Stimulated activated CD4-positive, alpha-beta T cell treated with anti-CD3 and anti-CD28 coated beads, Interleukin-4, amount 100 ng/mL, for 24 hours (primary cell): ENCODE data around the gene ARHGEF19.
A peak's percentile ranks its signal among the peaks of the same experiment; 100 is the strongest.
"Not testable (repeated sequence)": the region's sequence is repeated elsewhere in the genome, so short reads cannot be mapped to it uniquely, and the experiment has no call there.

Experiments
- DNase-seq: peaks from one replicate; pipeline ENCODE4 v3.0.0-alpha.2; 2020

ARHGEF19 gene

GRCh38 chr1:16218674-16219071 lies 6.2 kb upstream of the ARHGEF19 start:
- no peak for DNase-seq

DNA sequence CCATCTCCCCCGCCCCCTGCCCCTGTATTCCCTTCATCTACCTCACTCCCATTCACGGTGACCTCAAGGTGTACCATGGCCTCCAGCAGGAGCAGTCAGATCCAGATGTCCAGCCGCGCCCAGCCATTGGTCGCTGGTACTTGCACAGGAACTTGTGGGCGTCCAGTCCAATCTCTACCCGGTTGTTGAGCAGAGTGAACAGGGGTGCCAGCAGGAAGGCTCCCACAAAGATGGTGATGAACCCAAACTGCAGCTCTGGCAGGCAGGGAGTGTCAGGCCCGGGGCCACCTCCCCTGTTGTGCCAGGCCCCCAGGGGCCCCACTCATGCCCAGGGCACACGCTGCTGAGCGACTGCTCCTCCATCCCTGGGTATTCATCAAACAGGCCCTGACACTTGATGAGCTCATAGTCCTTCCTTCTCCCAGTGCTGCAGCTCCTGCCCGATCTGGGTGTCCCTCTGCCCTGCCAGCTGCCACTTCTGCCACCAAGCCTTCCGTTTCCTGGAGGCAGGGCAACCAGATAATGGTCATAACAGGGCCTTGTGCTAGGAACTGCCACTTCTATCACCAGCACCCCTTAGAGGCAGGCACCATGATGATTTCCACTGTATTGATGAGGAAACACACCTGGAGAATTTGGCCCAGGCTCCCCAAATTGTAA lies 5.7 kb upstream of the ARHGEF19 start:
- DNase-seq: no peak

DNA sequence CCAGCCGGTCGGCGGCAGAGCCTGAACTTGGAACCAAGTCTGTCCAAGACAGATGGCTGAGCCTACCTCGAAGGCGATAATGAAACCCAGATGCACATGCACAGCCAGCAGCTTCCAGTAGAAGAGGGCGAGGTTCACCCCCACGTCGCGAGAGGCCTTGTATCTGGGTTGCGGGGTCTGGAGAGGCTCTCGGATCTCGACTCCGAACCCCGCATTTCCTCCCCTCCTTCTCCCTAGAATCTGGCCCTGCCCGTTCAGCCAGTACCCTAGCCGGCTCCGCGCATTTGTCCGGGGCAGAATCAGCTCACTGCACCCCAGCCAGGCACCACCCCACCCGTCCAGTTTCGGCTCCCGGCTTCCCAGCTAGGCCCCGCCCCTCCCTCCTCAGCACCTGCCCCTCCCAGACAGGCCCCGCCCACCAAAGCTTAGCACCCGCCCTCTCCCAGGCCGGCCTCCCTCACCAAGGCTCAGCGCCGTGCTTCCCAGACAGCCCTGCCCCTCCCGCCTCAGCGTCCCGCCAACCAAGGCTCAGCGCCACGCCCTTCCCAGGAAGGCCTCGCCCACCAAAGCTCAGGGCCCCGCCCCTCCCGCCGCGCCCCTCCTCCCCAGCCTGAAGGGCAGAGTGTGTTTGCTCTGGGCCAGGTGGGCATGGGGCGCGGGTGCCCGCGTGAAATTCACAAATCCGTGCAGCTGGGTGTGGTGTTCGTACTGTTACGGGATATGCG lies 4.8 kb upstream of the ARHGEF19 start:
- peak; percentile 93 for DNase-seq

DNA sequence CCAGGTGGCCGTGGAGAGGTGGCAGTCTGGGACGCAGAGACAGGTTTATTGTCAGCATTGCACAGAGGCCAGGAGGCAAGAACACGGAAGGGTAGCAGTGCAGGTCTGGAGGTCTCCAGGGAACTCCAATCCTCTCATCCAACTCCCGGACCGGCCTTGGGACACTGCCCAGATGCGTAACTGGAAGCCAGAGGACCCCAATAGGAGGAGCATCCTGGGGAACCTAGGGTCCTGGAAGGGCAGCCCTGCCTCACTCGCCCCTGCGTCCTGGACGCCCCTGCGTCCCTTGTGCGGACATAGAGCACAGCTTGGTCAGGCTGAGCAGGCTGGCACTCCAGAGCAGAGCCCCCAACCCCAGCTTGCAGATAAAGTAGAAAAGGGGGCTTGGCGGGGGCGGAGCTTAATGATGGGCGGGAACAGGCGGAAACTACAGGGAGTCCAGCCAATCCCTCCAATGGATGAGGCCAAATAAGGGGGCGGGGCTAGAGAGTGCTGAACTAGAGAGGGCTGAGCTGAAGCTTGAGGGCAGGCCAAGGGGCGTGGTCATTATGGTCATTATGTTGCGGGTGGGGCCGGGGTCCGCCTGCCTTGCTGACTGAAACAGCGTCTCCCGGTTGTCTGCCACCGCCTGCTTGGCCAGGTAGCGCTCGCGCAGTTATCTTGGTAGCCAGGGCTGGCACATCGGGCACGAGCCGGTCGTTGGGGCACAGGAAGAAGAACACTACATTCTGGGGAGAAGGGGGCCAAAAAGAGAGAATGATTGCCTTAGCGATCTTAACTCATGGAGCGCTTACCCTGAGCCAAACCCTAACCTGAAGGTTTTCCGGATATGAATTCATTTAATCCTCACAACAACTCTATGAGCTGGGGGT lies 3.7 kb upstream of the ARHGEF19 start:
- DNase-seq: peak; percentile 66

- DNase-seq: not testable (repeated sequence)
Observed at GRCh38 chr1:16215240-16215639, 2.8 kb upstream of the ARHGEF19 start.

- DNase-seq: not testable (repeated sequence)
Observed at GRCh38 chr1:16213544-16213943, 1.1 kb upstream of the ARHGEF19 start.

- DNase-seq: no peak
Observed at GRCh38 chr1:16213013-16213412, 561 bp upstream of the ARHGEF19 start.

- DNase-seq: no peak
Observed at GRCh38 chr1:16211824-16212223, 628 bp downstream of the ARHGEF19 start.

GRCh38 chr1:16210581-16210980 lies 1.9 kb downstream of the ARHGEF19 start:
- DNase-seq: no peak

DNA sequence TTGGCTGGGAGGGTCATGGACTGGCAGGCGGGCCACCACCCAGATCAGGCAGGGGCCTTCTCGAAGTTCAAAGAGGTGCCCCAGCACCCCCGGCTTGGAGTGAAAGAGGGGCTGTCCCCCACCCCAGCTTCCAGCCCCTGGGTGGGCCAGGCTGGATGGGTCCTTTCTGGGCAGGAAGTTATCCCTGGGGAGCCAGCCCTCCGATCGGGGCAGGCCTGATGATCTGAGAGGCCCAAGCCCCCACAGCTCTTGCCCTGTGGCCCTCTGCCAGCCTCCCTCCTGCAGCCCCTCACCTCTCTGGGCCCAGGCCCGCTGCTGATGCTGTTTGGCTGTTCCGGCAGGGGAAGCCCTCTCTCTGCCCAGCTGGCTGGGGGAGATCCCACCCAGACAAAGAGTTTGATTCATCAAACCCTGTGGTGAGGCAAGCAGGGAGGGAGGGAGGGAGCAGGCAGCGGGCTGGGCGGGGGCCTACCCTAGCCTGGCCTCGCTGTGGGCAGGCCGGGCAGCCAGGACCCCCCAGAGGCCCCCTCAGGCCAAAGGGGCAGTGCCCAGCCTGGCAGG lies 2.5 kb downstream of the ARHGEF19 start:
- no peak for DNase-seq

DNA sequence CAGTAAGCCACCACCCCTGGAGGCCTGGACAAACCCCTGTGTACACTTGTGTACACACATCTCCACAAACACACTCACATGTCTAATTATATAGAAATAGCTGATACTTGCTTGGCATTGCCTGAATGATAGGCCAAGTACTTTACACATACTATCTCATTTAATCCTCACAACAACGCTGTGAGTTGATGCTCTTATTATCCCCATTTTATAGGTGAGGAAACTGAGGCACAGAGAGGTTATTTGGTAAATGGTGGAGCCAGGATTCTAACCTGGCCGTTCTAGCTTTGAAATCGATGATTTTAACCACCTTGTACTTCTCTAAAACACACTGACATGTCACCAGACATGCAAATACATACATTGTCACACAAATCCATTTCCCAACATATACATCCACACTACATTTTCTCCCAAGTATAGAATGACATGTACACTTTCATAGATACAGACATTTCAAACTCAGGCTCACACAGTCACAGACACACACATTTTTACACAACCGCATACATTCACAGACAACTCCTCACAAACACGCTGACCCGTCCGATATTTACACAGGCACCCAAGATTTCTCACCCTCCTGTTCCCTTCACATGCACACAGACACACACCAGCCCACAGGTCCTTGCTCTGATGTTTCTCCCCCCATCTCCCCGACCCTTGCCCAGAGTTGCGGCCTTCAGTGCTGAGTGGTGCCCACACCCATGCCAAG lies 3.2 kb downstream of the ARHGEF19 start:
- DNase-seq: no peak

GRCh38 chr1:16208270-16208987 lies 4.0 kb downstream of the ARHGEF19 start:
- no peak for DNase-seq

GRCh38 chr1:16207318-16208269 lies 4.9 kb downstream of the ARHGEF19 start:
- DNase-seq: no peak

DNA sequence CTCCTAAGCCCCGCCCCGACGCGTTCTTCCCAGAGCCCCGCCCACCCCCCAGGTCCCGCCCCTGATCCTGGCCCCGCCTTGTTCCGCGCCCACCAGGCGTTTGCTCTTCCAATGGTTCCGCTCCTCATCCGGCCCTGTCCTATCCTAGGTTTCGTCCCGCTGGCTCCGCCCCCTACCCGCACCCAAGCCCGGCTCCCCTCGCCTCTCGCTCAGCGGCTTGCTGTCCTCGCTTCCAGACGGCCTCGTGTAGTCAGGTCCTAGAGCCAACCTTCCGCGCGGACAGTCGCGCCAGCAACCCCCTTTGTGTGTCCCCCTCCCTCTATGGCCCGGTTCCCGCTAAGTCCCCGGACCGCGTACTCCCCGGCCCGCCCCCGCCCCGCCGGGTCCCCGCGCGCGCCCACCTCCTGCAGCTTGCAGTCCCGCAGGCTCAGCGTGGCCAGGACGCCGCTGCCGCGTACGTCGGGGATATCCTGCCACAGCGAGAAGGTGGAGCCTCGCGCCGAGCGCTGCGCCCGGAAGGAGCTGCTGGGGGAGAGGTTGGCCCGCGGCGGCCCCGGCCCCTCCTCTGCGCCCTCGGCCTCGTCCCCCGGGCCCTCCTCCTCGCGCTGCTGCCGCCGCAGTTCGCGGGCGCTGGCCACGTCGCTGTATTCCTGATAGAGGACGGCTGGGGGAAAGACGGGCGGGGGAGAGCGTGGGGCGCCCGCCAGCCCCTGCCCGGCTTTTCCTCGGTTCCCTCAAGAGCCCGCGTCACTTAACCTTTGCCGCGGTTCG lies 5.7 kb downstream of the ARHGEF19 start:
- DNase-seq: peak; percentile 95

- no peak for DNase-seq
Observed at GRCh38 chr1:16205891-16206546, 6.4 kb downstream of the ARHGEF19 start.

DNA sequence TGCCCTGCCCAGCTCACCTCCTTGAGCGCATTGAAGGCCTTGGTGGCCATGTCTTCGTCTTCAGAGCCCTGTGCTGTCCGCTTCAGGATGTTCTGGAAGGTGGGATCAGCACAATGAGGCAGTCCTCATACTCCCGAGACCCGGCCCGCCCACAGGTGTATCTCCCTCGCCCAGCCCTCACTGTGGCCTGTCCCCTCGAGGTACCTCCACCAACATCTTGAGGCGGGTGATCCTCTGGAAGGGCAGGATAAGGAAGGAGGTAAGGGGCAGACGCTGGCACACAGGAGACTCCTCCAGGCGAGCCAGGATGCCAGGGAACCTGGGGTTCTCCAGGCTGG lies 7.1 kb downstream of the ARHGEF19 start:
- no peak for DNase-seq

- no peak for DNase-seq
Observed at GRCh38 chr1:16204634-16205333, 7.7 kb downstream of the ARHGEF19 start.

GRCh38 chr1:16204216-16204615 lies 8.2 kb downstream of the ARHGEF19 start:
- DNase-seq: no peak

DNA sequence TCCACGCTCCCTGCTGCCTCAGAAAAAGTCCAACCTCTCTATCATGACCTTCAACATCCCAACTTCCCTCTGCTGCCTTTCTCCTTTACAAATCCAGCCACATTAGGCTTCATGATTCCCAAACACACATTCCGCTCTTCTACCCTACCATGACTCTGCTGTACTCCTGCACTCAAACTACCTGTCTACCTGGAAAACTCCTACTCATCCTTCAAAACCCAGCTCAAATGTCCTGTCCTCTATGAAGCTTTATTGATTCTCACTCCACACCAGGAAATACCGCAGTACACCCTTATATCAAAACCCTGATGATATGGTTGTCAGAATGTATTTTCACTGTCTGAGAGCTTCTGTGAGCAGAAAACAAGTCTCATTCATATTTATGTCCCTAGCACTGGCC lies 8.9 kb downstream of the ARHGEF19 start:
- DNase-seq: no peak
